Muscle layer of colon (tissue), 2 donors: ENCODE results near the gene GPX3.

Experiments
- H3K27ac ChIP-seq: one replicate; pipeline ENCODE4 v1.7.0; 2013; ENCODE audit warnings: low read depth, mild to moderate bottlenecking, low read length, moderate library complexity
- H3K27me3 ChIP-seq, 2 donors: one replicate each; pipeline ENCODE4 v1.7.0; 2013; ENCODE audit warnings: low read length in 2 of 2, mild to moderate bottlenecking in 2 of 2; ENCODE audit not compliant: insufficient read depth in 2 of 2, control insufficient read depth in 1 of 2
- H3K36me3 ChIP-seq: one replicate; pipeline ENCODE4 v1.7.0; 2013; ENCODE audit warnings: mild to moderate bottlenecking, low read length; ENCODE audit not compliant: insufficient read depth
- H3K4me1 ChIP-seq: one replicate; pipeline ENCODE4 v1.7.0; 2013; ENCODE audit warnings: mild to moderate bottlenecking, low read length; ENCODE audit not compliant: insufficient read depth
- H3K4me3 ChIP-seq, 2 donors: one replicate each; pipeline ENCODE4 v1.7.0; 2013; ENCODE audit warnings: low read length in 2 of 2, low read depth in 1 of 2, mild to moderate bottlenecking in 1 of 2, moderate library complexity in 1 of 2
- H3K9ac ChIP-seq: one replicate; pipeline ENCODE4 v1.7.0; 2013; ENCODE audit warnings: low read length
- H3K9me3 ChIP-seq: one replicate; pipeline ENCODE4 v1.7.0; 2013; ENCODE audit warnings: mild to moderate bottlenecking, low read length
- donor health status: abdominal sarcoma.
- donor health status: Adenocarcinoma of cecum.

The GPX3 gene

GRCh38 chr5:151003503-151003860 lies 16.9 kb upstream of the GPX3 start:
- Histone ChIP-seq H3K36me3 (no peaks in the 10 kb centered on the region), H3K4me1 (peaks cover 28% of the 10 kb centered on the region), H3K27me3 (no peaks in the 10 kb centered on the region), H3K9ac (no peak overlapping the region), H3K9me3 (no peaks in the 10 kb centered on the region), H3K4me3 (no peak overlapping the region), H3K27ac (no peak overlapping the region)

- peaks cover 28% of the 10 kb centered on the region for H3K4me1 ChIP-seq
- H3K27ac ChIP-seq = no peak overlapping the region
- no peak overlapping the region for H3K9ac ChIP-seq
- H3K4me3 ChIP-seq = no peak overlapping the region
- H3K9me3 ChIP-seq = no peaks in the 10 kb centered on the region
- H3K27me3 ChIP-seq = no peaks in the 10 kb centered on the region
- no peaks in the 10 kb centered on the region for H3K36me3 ChIP-seq
Observed at GRCh38 chr5:151004499-151004898, 15.9 kb upstream of the GPX3 start.

- peak overlapping the region; percentile 54 for H3K27ac ChIP-seq
- H3K4me3 ChIP-seq = no peak overlapping the region
Observed at GRCh38 chr5:151005187-151005949, 15.0 kb upstream of the GPX3 start.

GRCh38 chr5:151005950-151006576 lies 14.3 kb upstream of the GPX3 start:
- H3K27me3 ChIP-seq = no peaks in the 10 kb centered on the region
- H3K36me3 ChIP-seq = no peaks in the 10 kb centered on the region
- peak overlapping the region; percentile 54 for H3K27ac ChIP-seq
- H3K4me1 ChIP-seq = peaks cover 28% of the 10 kb centered on the region
- no peaks in the 10 kb centered on the region for H3K9me3 ChIP-seq
- peak overlapping the region in 1 of 2 donors; percentile 21 for H3K4me3 ChIP-seq
- no peak overlapping the region for H3K9ac ChIP-seq

More at GRCh38 chr5:151005187-151005949, 15.0 kb upstream of the GPX3 start:
- Histone ChIP-seq H3K9ac (no peak overlapping the region), H3K36me3 (no peaks in the 10 kb centered on the region), H3K27me3 (no peaks in the 10 kb centered on the region), H3K9me3 (no peaks in the 10 kb centered on the region), H3K4me1 (peaks cover 28% of the 10 kb centered on the region)

- H3K4me1 ChIP-seq = peaks cover 28% of the 10 kb centered on the region
- no peak overlapping the region for H3K9ac ChIP-seq
Observed at GRCh38 chr5:151006704-151007334, 13.6 kb upstream of the GPX3 start.

GRCh38 chr5:151007430-151008209 lies 12.8 kb upstream of the GPX3 start:
- no peak overlapping the region for H3K27ac ChIP-seq
- H3K36me3 ChIP-seq = no peaks in the 10 kb centered on the region
- H3K27me3 ChIP-seq = no peaks in the 10 kb centered on the region
- no peak overlapping the region for H3K9ac ChIP-seq
- no peaks in the 10 kb centered on the region for H3K9me3 ChIP-seq
- H3K4me3 ChIP-seq = no peak overlapping the region
- H3K4me1 ChIP-seq = peaks cover 28% of the 10 kb centered on the region

More at GRCh38 chr5:151006704-151007334, 13.6 kb upstream of the GPX3 start:
- peak overlapping the region in 1 of 2 donors; percentile 21 for H3K4me3 ChIP-seq
- H3K27me3 ChIP-seq = no peaks in the 10 kb centered on the region
- no peaks in the 10 kb centered on the region for H3K36me3 ChIP-seq
- no peaks in the 10 kb centered on the region for H3K9me3 ChIP-seq
- peak overlapping the region; percentile 54 for H3K27ac ChIP-seq

GRCh38 chr5:151008210-151008491 lies 12.2 kb upstream of the GPX3 start:
- no peak overlapping the region for H3K9ac ChIP-seq

GRCh38 chr5:151008906-151009305 lies 11.5 kb upstream of the GPX3 start:
- H3K9me3 ChIP-seq = no peaks in the 10 kb centered on the region
- no peak overlapping the region for H3K9ac ChIP-seq
- H3K4me1 ChIP-seq = peaks cover 28% of the 10 kb centered on the region
- no peaks in the 10 kb centered on the region for H3K36me3 ChIP-seq
- no peaks in the 10 kb centered on the region for H3K27me3 ChIP-seq
- no peak overlapping the region for H3K4me3 ChIP-seq
- H3K27ac ChIP-seq = no peak overlapping the region

More at GRCh38 chr5:151008210-151008491, 12.2 kb upstream of the GPX3 start:
- no peaks in the 10 kb centered on the region for H3K9me3 ChIP-seq
- no peak overlapping the region for H3K4me3 ChIP-seq
- no peaks in the 10 kb centered on the region for H3K27me3 ChIP-seq
- peaks cover 28% of the 10 kb centered on the region for H3K4me1 ChIP-seq
- no peak overlapping the region for H3K27ac ChIP-seq
- H3K36me3 ChIP-seq = no peaks in the 10 kb centered on the region

GRCh38 chr5:151012862-151013261 lies 7.5 kb upstream of the GPX3 start:
- H3K4me3 ChIP-seq = no peak overlapping the region
- no peaks in the 10 kb centered on the region for H3K4me1 ChIP-seq
- no peak overlapping the region for H3K27ac ChIP-seq
- H3K27me3 ChIP-seq = no peaks in the 10 kb centered on the region
- H3K36me3 ChIP-seq = no peaks in the 10 kb centered on the region
- H3K9me3 ChIP-seq = no peaks in the 10 kb centered on the region
- no peak overlapping the region for H3K9ac ChIP-seq

GRCh38 chr5:151014680-151015343 lies 5.6 kb upstream of the GPX3 start:
- no peak overlapping the region for H3K4me3 ChIP-seq
- no peaks in the 10 kb centered on the region for H3K27me3 ChIP-seq
- H3K36me3 ChIP-seq = no peaks in the 10 kb centered on the region
- no peak overlapping the region for H3K27ac ChIP-seq
- no peak overlapping the region for H3K9ac ChIP-seq
- H3K9me3 ChIP-seq = no peaks in the 10 kb centered on the region
- H3K4me1 ChIP-seq = no peaks in the 10 kb centered on the region
